Left ventricle myocardium inferior (tissue), 1 donor: ENCODE data around the gene CCDC177. TPM values are rescaled to one million over a fixed set of nuclear protein-coding genes. Genes with fewer than 3 reads are reported as not detected.
"Not testable (repeated sequence)": the region's sequence is repeated elsewhere in the genome, so short reads cannot be mapped to it uniquely, and the experiment has no call there.

Source experiments
- DNase-seq: peaks from one replicate; pipeline ENCODE4 v3.0.0-alpha.2; 2020
- H3K27ac ChIP-seq: fragments of 200-600 bp; replicated peaks from 2 replicates; pipeline ENCODE4 v1.8.0; 2021
- H3K27me3 ChIP-seq: fragments of 200-600 bp; 2 replicates; pipeline ENCODE4 v1.8.0; 2021; ENCODE audit warnings: low read depth
- H3K36me3 ChIP-seq: fragments of 200-600 bp; 2 replicates; pipeline ENCODE4 v1.8.0; 2021
- H3K4me1 ChIP-seq: fragments of 200-600 bp; 2 replicates; pipeline ENCODE4 v1.8.0; 2021
- H3K4me3 ChIP-seq: fragments of 200-600 bp; 2 replicates; pipeline ENCODE4 v1.8.0; 2021; ENCODE audit warnings: mild to moderate bottlenecking, moderate library complexity
- H3K9me3 ChIP-seq: fragments of 200-600 bp; replicated peaks from 2 replicates; pipeline ENCODE4 v1.8.0; 2021
- CTCF ChIP-seq: fragments of 200-600 bp; IDR thresholded peaks from 2 replicates; pipeline ENCODE4 v1.8.0; 2021; ENCODE audit warnings: antibody characterized with exemption, mild to moderate bottlenecking, borderline replicate concordance
- intact Hi-C: fragments of 100-400 bp; cut with micrococcal nuclease; formaldehyde crosslinking; loops from one replicate; pipeline ENCODE4 v1.11.0; 2022
- total RNA-seq: library from RNA; stranded (reverse); fragmentation: NEBNext Ultra II Directional; extraction: Animal tissue kit (Norgen Biotek cat#: 25700); gene quantifications from one replicate; pipeline ENCODE4 v1.2.1, GENCODE V29; 2021
- donor health status: DM: no; HTN: yes; CAD: no; lungs with severe emphysema.

Gene CCDC177
- total RNA-seq, 1 donor from 2014 or later = not detected

DNA sequence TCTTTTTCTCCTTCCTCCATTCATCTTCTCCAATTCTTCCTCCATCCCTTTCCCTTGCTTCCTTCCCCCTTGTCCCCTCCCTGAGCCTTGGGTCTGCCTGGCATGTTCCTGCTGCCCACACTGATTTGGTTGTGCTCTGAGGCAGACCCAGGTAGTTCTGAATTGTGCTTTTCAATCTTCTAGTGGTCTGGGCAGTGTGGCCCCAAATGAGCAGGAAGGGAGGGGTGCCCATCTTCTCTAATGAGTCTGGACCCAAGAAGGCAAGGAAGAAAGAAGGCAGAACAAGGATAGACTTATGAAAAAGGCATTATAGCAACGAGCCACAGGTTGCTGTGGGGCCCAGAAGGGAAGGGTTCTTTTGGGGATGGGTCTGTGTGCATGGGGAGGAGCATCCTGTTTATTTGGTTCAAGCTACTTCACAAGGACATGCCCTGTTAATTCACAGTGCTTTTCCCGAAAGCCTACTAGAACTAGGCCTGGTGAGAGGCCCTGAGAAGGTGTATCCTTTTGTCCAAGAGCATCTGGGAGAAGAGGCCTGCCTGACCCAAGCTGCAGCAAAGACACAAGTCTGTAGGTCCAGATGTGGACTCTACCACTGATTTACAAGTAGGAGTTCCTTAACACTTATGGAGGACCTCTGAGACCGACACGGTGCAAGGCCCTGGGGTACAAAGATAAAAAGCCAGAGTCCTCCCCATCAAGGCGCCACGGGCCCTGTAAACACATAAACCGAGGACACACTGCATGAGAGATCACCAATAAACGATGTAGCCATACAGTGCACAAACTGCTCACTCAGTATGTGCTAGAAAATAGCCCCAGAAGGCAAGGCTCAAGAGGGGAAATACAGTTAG, 35.6 kb upstream of the CCDC177 start:
- no peak for TF ChIP-seq CTCF
- Histone ChIP-seq H3K9me3 (no peaks in the 10 kb centered on the region), H3K27me3 (no peaks in the 10 kb centered on the region), H3K36me3 (no peaks in the 10 kb centered on the region), H3K27ac (peak overlapping the region; percentile 99), H3K4me3 (peak overlapping the region; percentile 86), H3K4me1 (peaks cover 52% of the 10 kb centered on the region)
- DNase-seq = no peak
- intact Hi-C loops = no loop called here

DNA sequence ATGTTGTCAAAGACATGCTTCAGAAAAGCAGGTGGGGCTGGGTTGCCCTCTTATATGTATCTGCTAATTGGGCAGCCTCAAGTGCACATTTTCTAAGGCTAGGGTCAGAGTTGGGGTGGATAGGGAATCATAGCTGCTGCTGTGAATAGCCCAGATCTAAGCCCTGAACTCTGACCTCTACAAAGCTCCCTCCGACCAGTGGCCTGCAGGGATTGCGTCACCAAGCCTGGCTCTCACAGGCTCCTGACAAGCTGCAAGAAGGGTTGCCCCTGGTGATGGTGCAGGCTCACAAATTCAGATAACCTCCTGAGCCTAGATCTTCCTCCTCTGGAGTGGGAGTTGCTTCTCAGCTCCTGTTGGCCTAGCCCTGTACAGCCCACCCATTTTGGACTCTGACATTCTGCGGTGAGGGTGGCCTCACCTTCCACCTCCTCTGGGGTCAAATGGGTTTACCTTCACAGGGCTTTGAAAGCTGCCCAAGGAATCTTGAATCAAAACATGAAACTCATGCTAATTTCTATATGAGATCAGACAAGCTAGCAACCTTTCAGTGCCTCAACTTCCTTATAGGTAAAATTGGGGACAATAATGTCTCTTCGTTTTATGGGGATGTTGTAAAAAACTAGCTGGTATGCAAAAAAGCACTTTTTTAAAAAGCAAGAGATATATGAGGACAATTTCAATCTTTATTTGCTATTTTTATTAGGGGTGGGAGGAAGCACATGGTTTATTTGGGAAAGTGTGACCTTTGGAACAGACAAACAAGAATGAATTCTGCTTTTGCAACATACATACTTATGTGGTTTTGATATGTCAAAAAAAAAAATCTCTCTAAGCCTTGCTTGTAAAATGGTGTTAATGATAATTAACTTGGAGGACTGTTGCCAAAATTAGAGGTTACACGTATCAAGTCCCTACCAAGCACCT, 31.9 kb upstream of the CCDC177 start:
- DNase-seq = no peak
- no peak overlapping the region for H3K4me3 ChIP-seq
- no peaks in the 10 kb centered on the region for H3K36me3 ChIP-seq
- intact Hi-C loops = no loop called here
- no peak overlapping the region for H3K27ac ChIP-seq
- no peak for TF ChIP-seq CTCF
- H3K4me1 ChIP-seq = peaks cover 19% of the 10 kb centered on the region
- no peaks in the 10 kb centered on the region for H3K27me3 ChIP-seq
- no peaks in the 10 kb centered on the region for H3K9me3 ChIP-seq

GRCh38 chr14:69605738-69606137, 31.1 kb upstream of the CCDC177 start:
- Histone ChIP-seq H3K9me3 (no peaks in the 10 kb centered on the region), H3K4me3 (no peak overlapping the region), H3K27ac (no peak overlapping the region), H3K36me3 (no peaks in the 10 kb centered on the region), H3K4me1 (peaks cover 15% of the 10 kb centered on the region), H3K27me3 (no peaks in the 10 kb centered on the region)
- no peak for TF ChIP-seq CTCF
- no peak for DNase-seq
- intact Hi-C loops = no loop called here

DNA sequence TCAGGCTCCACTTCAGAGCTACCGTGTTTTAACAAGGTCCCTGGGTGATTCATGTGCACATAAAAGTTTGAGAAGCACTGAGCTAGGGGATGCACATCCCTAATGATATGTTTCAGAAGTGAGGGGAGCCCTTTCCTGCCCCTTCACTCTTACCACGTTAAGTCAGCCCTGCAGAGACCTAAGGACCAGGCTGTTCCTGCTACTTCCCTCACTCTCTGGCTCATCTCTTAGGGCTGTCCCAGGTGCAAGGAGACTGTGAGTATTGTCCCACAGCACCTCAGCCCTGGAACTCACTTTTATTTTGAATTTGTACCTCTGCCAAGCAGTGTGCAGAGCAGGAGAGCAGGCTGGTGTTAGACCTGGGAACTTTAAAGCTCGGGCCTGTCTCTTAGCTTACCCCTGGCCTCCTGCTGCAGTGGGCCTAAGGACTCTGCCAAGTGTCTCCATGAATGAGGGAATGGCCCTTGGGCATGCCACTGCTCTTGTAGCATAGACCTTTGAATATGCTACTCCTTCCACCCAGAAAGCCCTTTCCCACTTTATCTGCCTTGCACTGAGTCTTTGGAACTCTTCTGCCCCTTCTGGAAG, 25.7 kb upstream of the CCDC177 start:
- no peaks in the 10 kb centered on the region for H3K27me3 ChIP-seq
- no peaks in the 10 kb centered on the region for H3K4me1 ChIP-seq
- no peak overlapping the region for H3K4me3 ChIP-seq
- no peaks in the 10 kb centered on the region for H3K36me3 ChIP-seq
- no peak for DNase-seq
- H3K9me3 ChIP-seq = no peaks in the 10 kb centered on the region
- TF ChIP-seq CTCF = no peak
- intact Hi-C loops = loop anchor here (5.0 kb wide), 1 partner anchor 127 kb away; no protein-coding TSS in a partner anchor
- H3K27ac ChIP-seq = no peak overlapping the region

DNA sequence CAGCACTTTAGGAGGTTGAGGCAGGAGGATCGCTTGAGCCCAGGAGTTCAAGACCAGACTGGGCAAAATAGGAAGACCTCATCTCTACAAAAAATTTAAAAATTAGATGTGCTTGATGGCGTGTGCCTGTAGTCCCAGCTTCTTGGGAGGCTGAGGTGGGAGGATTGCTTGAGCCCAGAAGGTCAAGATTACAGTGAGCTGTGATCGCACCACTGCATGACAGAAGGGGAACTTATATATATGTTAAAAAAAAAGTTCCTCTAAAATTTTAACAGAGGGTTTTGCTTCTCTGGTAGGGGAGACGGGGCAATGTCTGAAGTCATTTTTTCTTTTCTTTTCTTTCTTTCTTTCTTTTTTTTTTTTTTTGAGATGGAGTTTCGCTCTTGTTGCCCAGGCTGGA, 24.8 kb upstream of the CCDC177 start:
- intact Hi-C loops, H3K4me1 ChIP-seq, H3K9me3 ChIP-seq, DNase-seq, H3K36me3 ChIP-seq, H3K27ac ChIP-seq, H3K4me3 ChIP-seq, H3K27me3 ChIP-seq: not testable (repeated sequence)
